ENCODE measurements around the gene CYP4F22. TPM values are rescaled to one million over a fixed set of nuclear protein-coding genes. Genes with fewer than 3 reads are reported as not detected.
"Not testable (repeated sequence)": the region's sequence is repeated elsewhere in the genome, so short reads cannot be mapped to it uniquely, and the experiment has no call there.

Gene CYP4F22
- total RNA-seq, 2 experiments from 2014 or later = 0.19 to 0.28 TPM

DNA sequence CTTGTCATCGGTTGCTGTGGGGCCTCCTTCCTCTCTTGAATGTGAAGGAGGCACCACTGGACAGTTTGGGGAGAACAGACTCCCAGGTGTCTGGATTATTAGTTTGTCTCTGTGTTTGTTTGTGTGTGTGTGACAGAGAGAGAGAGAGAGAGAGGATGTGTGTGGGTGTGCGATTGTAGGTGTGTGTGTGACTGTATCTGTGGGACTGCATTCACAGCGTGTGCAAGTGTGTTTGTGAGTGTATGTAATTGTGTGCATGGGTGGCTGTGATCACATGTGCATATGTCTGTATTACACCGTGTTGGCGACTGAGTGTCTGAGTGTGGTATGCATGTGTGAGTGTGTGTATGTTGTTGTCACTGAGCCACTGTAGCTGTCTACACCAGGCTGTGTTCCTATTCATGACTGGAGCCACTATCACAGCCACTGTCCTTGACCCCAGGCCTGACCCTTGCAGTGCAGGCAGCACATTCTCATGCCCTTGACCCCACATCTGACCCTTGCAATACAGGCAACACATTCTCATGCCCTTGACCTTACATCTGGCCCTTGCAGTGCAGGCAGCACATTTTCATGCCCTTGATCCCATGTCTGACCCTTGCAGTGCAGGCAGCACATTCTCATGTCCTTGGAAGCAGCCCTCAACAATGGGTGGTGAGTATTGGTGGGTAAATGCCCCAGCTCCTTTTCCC lies 81.6 kb downstream of the CYP4F22 start:
- Histone ChIP-seq H3K27ac (ENCODE audit: low read depth in 1 of 2, low read length in 2 of 2) (no peak overlapping the region), H3K9me3 (ENCODE audit: control insufficient read depth in 1 of 2, insufficient read depth in 1 of 2, low read length in 2 of 2) (no peaks in the 10 kb centered on the region), H3K27me3 (ENCODE audit: control insufficient read depth in 1 of 2, insufficient read depth in 2 of 2, low read length in 2 of 2) (peaks cover 5 to 12% of the 10 kb centered on the region in 2 experiments), H3K4me3 (ENCODE audit: low read length) (no peak overlapping the region), H3K36me3 (ENCODE audit: insufficient read depth, low read length) (no peaks in the 10 kb centered on the region), H3K4me1 (ENCODE audit: insufficient read depth, low read length) (no peaks in the 10 kb centered on the region)
- Mint-ChIP-seq H3K4me1 (ENCODE audit: low read depth) (no peaks in the 10 kb centered on the region), H3K36me3 (ENCODE audit: low read depth) (no peaks in the 10 kb centered on the region), H3K4me3 (no peak overlapping the region), H3K27ac (no peak overlapping the region), H3K27me3 (peaks cover 52% of the 10 kb centered on the region), H3K9me3 (no peaks in the 10 kb centered on the region)
- intact Hi-C loops (cut with DNase I, micrococcal nuclease) = no loop called here
- POLR2A ChIA-PET = no interaction called here
- CTCF ChIA-PET = no interaction called here
- no peak for DNase-seq
- ATAC-seq (ENCODE audit: poor library complexity) = no peak
- TF ChIP-seq CTCF (IDR thresholded peaks at IDR 0.05) = no peak

- H3K9me3 ChIP-seq (ENCODE audit: control insufficient read depth in 1 of 2, insufficient read depth in 1 of 2, low read length in 2 of 2) = no peaks in the 10 kb centered on the region
- ChIA-PET POLR2A (no interaction called here), CTCF (no interaction called here)
- peaks cover 10 to 14% of the 10 kb centered on the region in 2 experiments for H3K27me3 ChIP-seq (ENCODE audit: control insufficient read depth in 1 of 2, insufficient read depth in 2 of 2, low read length in 2 of 2)
- H3K4me1 ChIP-seq (ENCODE audit: insufficient read depth, low read length) = no peaks in the 10 kb centered on the region
- no peaks in the 10 kb centered on the region for H3K36me3 Mint-ChIP-seq (ENCODE audit: low read depth)
- ATAC-seq (ENCODE audit: poor library complexity) = no peak
- intact Hi-C loops (cut with DNase I, micrococcal nuclease) = no loop called here
- H3K27ac Mint-ChIP-seq = no peak overlapping the region
- H3K4me3 ChIP-seq (ENCODE audit: low read length) = no peak overlapping the region
- H3K36me3 ChIP-seq (ENCODE audit: insufficient read depth, low read length) = no peaks in the 10 kb centered on the region
- no peak overlapping the region for H3K4me3 Mint-ChIP-seq
- H3K4me1 Mint-ChIP-seq (ENCODE audit: low read depth) = no peaks in the 10 kb centered on the region
- peaks cover 61% of the 10 kb centered on the region for H3K27me3 Mint-ChIP-seq
- no peak for DNase-seq
- H3K9me3 Mint-ChIP-seq = peaks cover 9% of the 10 kb centered on the region
- no peak for TF ChIP-seq CTCF (IDR thresholded peaks at IDR 0.05)
- H3K27ac ChIP-seq (ENCODE audit: low read depth in 1 of 2, low read length in 2 of 2) = no peak overlapping the region
These were observed 83.5 kb downstream of the CYP4F22 start for GRCh38 chr19:15591796-15592195.

- intact Hi-C loops (cut with DNase I, micrococcal nuclease); H3K4me3 Mint-ChIP-seq; H3K9me3 Mint-ChIP-seq; H3K27ac Mint-ChIP-seq; H3K4me3 ChIP-seq (ENCODE audit: low read length); CTCF ChIA-PET; H3K4me1 ChIP-seq (ENCODE audit: insufficient read depth, low read length); H3K27ac ChIP-seq (ENCODE audit: low read depth in 1 of 2, low read length in 2 of 2); H3K4me1 Mint-ChIP-seq (ENCODE audit: low read depth); H3K9me3 ChIP-seq (ENCODE audit: control insufficient read depth in 1 of 2, insufficient read depth in 1 of 2, low read length in 2 of 2); H3K36me3 Mint-ChIP-seq (ENCODE audit: low read depth); ATAC-seq (ENCODE audit: poor library complexity); H3K36me3 ChIP-seq (ENCODE audit: insufficient read depth, low read length); POLR2A ChIA-PET: not testable (repeated sequence)
- DNase-seq = peak in 1 of 14 experiments; percentile 13
- peaks cover 60% of the 10 kb centered on the region for H3K27me3 Mint-ChIP-seq
- peaks cover 10 to 14% of the 10 kb centered on the region in 2 experiments for H3K27me3 ChIP-seq (ENCODE audit: control insufficient read depth in 1 of 2, insufficient read depth in 2 of 2, low read length in 2 of 2)
These were observed 84.2 kb downstream of the CYP4F22 start for GRCh38 chr19:15592506-15592905.

DNA sequence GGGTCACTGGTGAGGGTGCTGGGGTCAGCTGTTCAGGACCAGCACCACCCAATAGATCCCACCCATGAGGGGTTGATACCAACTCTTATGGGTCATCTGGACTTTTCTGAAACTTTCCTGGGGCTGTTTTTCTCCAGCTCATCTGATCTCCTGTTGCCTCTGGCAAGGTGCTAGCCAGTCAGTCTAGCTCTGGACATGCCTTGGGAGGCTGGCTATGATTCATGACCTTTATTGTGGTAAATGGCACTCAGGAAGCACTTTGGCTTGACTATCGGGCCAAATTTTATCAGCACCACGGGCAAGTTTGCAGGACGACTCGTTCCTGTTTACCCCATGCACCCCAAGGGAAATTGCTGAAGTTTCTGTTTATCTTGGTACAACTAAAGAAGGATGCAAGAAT lies 85.4 kb downstream of the CYP4F22 start:
- H3K4me3 ChIP-seq (ENCODE audit: low read length); H3K36me3 Mint-ChIP-seq (ENCODE audit: low read depth); H3K27ac Mint-ChIP-seq; DNase-seq; POLR2A ChIA-PET; H3K9me3 ChIP-seq (ENCODE audit: control insufficient read depth in 1 of 2, insufficient read depth in 1 of 2, low read length in 2 of 2); intact Hi-C loops (cut with DNase I, micrococcal nuclease); CTCF ChIA-PET; H3K27ac ChIP-seq (ENCODE audit: low read depth in 1 of 2, low read length in 2 of 2); H3K4me1 ChIP-seq (ENCODE audit: insufficient read depth, low read length); ATAC-seq (ENCODE audit: poor library complexity); H3K4me3 Mint-ChIP-seq; H3K4me1 Mint-ChIP-seq (ENCODE audit: low read depth); H3K36me3 ChIP-seq (ENCODE audit: insufficient read depth, low read length); H3K9me3 Mint-ChIP-seq: not testable (repeated sequence)
- H3K27me3 ChIP-seq (ENCODE audit: control insufficient read depth in 1 of 2, insufficient read depth in 2 of 2, low read length in 2 of 2) = peaks cover 10 to 14% of the 10 kb centered on the region in 2 experiments
- H3K27me3 Mint-ChIP-seq = peaks cover 49% of the 10 kb centered on the region
